Measurements from ENCODE around the gene PTPRD. TPM values are rescaled to one million over a fixed set of nuclear protein-coding genes. Genes with fewer than 3 reads are reported as not detected.

Gene PTPRD
- polyA plus RNA-seq, 4 donors, result 99.8 to 230 (median 118) TPM

GRCh38 chr9:10208691-10209069 lies 404.1 kb downstream of the PTPRD start:
- no peak for DNase-seq (ENCODE audit: low read depth in 4 of 4, low spot score in 3 of 4)

GRCh38 chr9:10204276-10204675 lies 408.5 kb downstream of the PTPRD start:
- no peak for DNase-seq (ENCODE audit: low read depth in 4 of 4, low spot score in 3 of 4)

- DNase-seq (ENCODE audit: low read depth in 4 of 4, low spot score in 3 of 4), result no peak
These were observed 439.2 kb downstream of the PTPRD start for GRCh38 chr9:10173561-10173960.

- no peak for DNase-seq (ENCODE audit: low read depth in 4 of 4, low spot score in 3 of 4)
These were observed 440.3 kb downstream of the PTPRD start for GRCh38 chr9:10172476-10172875.

GRCh38 chr9:10168241-10168640 lies 444.6 kb downstream of the PTPRD start:
- no peak for DNase-seq (ENCODE audit: low read depth in 4 of 4, low spot score in 3 of 4)

GRCh38 chr9:10148796-10149195 lies 464.0 kb downstream of the PTPRD start:
- no peak for DNase-seq (ENCODE audit: low read depth in 4 of 4, low spot score in 3 of 4)

GRCh38 chr9:10146517-10147331 lies 466.1 kb downstream of the PTPRD start:
- DNase-seq (ENCODE audit: low read depth in 4 of 4, low spot score in 3 of 4), result no peak

GRCh38 chr9:10144355-10144754 lies 468.4 kb downstream of the PTPRD start:
- no peak for DNase-seq (ENCODE audit: low read depth in 4 of 4, low spot score in 3 of 4)

- DNase-seq (ENCODE audit: low read depth in 4 of 4, low spot score in 3 of 4), result no peak
These were observed 477.2 kb downstream of the PTPRD start for GRCh38 chr9:10135553-10135952.

- no peak for DNase-seq (ENCODE audit: low read depth in 4 of 4, low spot score in 3 of 4)
These were observed 478.5 kb downstream of the PTPRD start for GRCh38 chr9:10134266-10134665.

GRCh38 chr9:10130061-10130675 lies 482.6 kb downstream of the PTPRD start:
- no peak for DNase-seq (ENCODE audit: low read depth in 4 of 4, low spot score in 3 of 4)

- no peak for DNase-seq (ENCODE audit: low read depth in 4 of 4, low spot score in 3 of 4)
These were observed 484.9 kb downstream of the PTPRD start for GRCh38 chr9:10127867-10128266.

- no peak for DNase-seq (ENCODE audit: low read depth in 4 of 4, low spot score in 3 of 4)
These were observed 500.0 kb downstream of the PTPRD start for GRCh38 chr9:10112798-10113197.

GRCh38 chr9:10112070-10112469 lies 500.7 kb downstream of the PTPRD start:
- DNase-seq (ENCODE audit: low read depth in 4 of 4, low spot score in 3 of 4), result no peak

- no peak for DNase-seq (ENCODE audit: low read depth in 4 of 4, low spot score in 3 of 4)
These were observed 504.0 kb downstream of the PTPRD start for GRCh38 chr9:10108815-10109214.

- DNase-seq (ENCODE audit: low read depth in 4 of 4, low spot score in 3 of 4), result no peak
These were observed 508.0 kb downstream of the PTPRD start for GRCh38 chr9:10104774-10105173.

- DNase-seq (ENCODE audit: low read depth in 4 of 4, low spot score in 3 of 4), result no peak
These were observed 517.6 kb downstream of the PTPRD start for GRCh38 chr9:10095208-10095607.

GRCh38 chr9:10094563-10094962 lies 518.2 kb downstream of the PTPRD start:
- DNase-seq (ENCODE audit: low read depth in 4 of 4, low spot score in 3 of 4), result no peak

GRCh38 chr9:10080012-10080411 lies 532.8 kb downstream of the PTPRD start:
- DNase-seq (ENCODE audit: low read depth in 4 of 4, low spot score in 3 of 4), result no peak

- DNase-seq (ENCODE audit: low read depth in 4 of 4, low spot score in 3 of 4), result no peak
These were observed 533.4 kb downstream of the PTPRD start for GRCh38 chr9:10079284-10079964.

- DNase-seq (ENCODE audit: low read depth in 4 of 4, low spot score in 3 of 4), result no peak
These were observed 541.2 kb downstream of the PTPRD start for GRCh38 chr9:10071579-10071978.

Measured in left renal pelvis (tissue), 4 donors.